Activated naive CD8-positive, alpha-beta T cell treated with anti-CD3 and anti-CD28 coated beads, Interleukin-2, amount 50 U/mL, for 16 hours (primary cell): ENCODE results near the gene QSOX2.

ENCODE experiments used
- DNase-seq: peaks from one replicate; pipeline ENCODE4 v3.0.0-alpha.2; 2020; ENCODE audit warnings: low read depth, low spot score

Gene QSOX2

DNA sequence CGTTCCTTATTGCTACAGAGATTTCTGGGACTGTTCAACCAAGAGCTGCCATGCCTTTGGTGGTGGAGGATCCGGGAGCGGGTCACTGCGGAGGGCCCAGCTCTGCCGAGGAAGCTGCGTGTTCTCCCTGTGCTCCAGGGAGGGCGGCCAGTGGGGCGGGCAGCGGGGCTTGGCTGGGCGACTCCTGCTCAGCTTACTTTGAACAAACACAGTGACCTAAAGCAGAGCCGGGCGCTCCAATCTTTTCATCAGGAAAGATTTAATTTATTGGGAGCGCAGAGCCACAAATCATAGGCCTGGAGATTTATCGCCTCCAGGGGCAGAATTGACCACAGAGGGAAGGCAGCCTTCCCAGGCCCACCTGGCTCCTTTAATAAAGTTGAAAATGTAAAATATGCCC lies 68.4 kb downstream of the QSOX2 start:
- DNase-seq: no peak

GRCh38 chr9:136175616-136176197 lies 69.9 kb downstream of the QSOX2 start:
- DNase-seq: no peak

GRCh38 chr9:136174779-136175615 lies 70.6 kb downstream of the QSOX2 start:
- no peak for DNase-seq

GRCh38 chr9:136173648-136174290 lies 71.8 kb downstream of the QSOX2 start:
- DNase-seq: no peak

DNA sequence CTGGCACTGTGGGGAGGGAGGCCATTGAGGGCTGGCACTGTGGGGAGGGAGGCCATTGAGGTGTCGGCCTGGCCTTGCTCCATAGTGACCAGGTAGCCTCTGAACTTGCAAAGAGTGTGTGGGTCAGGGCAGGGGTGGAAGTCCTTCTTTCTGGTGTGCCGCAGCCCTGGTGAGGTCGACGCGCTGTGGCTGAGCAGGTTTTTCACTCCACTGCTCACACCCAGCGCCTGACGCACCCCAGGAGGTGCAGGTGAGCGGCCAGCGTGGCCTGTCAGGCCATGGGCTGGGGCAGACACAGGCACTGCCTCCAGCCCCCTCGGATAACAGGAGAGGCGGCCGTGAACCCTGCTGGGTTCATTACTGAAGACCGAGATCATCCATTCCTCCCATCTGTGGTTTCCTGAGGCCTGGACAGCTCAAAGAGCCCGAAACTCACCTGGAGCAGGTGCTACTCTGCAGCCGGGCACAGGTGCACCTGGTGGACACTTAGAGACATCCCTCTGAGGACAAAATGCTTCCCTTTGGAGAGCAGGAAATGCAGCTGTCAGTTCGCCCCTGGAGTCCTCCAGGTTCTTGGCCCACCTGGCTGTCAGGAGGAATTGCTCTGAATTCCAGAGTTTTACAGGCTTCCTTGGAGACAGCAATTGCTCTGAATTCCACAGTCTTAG lies 73.1 kb downstream of the QSOX2 start:
- no peak for DNase-seq

DNA sequence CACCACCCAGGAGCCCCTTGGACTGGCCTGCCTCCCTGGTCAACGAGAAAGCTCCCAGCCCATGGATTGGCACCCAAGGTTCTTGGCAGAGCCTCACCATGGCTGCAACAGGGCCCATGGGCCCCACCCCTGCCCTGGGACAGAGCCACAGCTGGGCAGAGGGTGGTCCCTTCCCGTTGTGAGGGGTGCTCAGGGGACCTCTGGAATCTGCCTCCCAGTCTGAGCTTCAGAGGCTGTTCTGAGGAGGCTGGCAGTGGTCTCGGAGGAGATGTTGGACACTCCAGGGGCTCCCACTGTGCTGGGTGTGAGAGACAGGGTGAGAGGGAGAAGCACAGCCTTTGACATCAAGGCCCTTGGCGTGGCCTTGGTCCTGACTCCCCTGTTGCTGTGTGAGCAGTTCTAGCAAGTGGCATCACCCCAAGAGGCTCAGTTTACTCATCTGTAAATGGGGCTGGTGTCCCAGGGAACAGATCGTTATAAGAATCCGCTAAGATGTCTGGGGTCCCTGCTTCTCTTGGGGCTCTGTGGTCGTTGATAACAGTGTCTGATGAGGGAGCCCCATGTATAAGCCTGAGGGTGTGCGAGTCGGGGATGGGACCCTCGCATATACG lies 73.7 kb downstream of the QSOX2 start:
- DNase-seq: no peak

DNA sequence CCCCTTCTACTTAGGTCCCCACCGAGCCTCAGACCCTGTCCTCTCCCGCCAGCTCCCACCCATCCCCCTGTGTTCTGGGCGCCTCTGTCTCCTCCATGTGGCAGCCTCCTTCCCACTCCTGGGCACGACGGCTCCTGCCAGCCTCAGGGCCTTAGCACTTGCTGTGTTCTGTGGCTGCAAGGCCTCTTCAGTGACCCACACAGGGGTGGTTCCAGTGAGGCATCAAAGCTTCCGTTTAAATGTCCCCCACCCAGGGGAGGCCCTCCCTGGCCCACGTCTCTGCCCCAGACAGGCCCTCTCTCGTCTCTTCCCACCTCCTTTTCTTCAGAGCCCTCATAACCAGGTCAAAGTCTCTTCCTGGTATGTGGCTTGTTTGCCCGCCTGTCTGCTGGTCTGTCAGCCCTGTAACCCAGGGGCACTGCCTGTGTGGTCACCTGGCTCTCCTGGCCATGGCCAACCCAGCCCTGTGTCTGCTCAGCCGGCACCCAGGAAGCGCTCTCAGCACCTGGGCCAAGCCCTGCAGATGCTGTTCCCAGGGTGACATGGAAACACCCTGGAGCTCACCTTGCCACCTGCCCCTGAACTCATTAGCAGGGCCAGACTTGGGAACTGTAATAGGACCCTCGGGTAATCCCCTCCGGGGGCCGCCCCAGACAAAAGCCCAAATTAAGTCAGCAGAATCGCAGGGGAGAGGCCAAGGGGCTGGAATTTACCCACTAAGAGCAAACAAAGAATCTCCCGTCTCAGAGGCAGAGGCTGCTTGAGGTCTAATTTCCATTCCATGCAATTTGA lies 74.4 kb downstream of the QSOX2 start:
- no peak for DNase-seq

GRCh38 chr9:136170006-136170901 lies 75.4 kb downstream of the QSOX2 start:
- DNase-seq: no peak

DNA sequence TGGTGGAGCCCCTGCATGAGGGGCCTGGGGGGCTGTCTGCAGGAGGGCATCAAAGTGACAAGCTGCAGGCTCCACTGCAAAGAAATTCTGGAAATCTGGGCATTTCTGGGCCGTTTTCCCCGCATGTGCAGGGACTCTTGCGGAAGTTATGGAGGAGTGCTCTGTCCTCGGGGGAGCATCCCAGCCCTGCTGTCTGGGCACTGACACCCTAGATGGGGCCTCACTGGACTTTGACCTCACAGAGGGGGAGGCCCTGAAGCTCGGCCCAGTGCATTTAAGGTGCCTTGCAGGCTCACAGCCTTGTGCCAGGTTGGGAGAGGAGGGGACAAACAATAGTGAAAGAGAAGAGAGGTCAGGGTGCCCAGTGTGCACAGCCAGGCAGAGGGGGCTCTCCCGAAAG lies 76.1 kb downstream of the QSOX2 start:
- DNase-seq: no peak

- DNase-seq: no peak
Observed at GRCh38 chr9:136163248-136163850, 82.3 kb downstream of the QSOX2 start.

DNA sequence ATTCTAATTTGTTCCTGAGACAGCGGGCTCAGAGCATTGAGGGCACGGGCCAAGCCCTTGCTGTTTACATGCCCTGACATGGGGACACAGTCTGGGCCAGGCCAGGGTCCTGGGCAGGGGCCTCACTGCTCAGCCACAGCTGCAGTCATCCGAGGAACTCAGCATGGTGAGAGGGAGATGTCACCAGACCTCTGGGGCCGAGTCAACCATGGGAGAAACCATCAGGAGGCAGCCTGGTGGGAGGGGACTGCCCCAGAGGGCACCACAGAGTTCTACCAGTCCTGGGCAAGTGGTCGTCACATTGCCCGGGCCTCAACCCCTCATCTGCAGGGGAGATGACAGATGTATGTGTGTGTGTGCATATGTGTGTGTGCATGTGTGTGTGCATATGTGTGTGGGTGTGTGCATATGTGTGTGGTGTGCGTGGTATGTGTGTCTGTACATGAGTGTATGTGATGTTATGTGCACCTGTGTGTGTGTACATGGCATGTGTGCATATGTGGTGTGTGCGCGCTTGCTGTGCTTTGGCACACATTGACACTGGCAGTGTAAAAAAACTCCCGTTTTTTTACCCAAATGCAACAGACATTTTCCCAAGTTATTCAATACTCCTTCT lies 84.5 kb downstream of the QSOX2 start:
- DNase-seq: no peak

- DNase-seq: no peak
Observed at GRCh38 chr9:136160381-136160841, 85.2 kb downstream of the QSOX2 start.

GRCh38 chr9:136159851-136160250 lies 85.8 kb downstream of the QSOX2 start:
- no peak for DNase-seq

- no peak for DNase-seq
Observed at GRCh38 chr9:136157477-136158265, 87.9 kb downstream of the QSOX2 start.
